Adrenal gland (tissue), 5 donors: ENCODE results near the gene MOB2.

ENCODE experiments used
- CTCF ChIP-seq, 6 experiments: fragments of 450-650 bp in 4 of 6; fragments of 200-600 bp in 2 of 6; sonication (generic) in 1 of 6; IDR thresholded peaks; 1 replicate in 5 of 6; 2 replicates in 1 of 6; pipeline versions ENCODE4 v1.5.1 to v1.8.0; 2016 to 2021; ENCODE audit warnings: antibody characterized with exemption in 6 of 6, mild to moderate bottlenecking in 2 of 6, moderate library complexity in 1 of 6
- POLR2A ChIP-seq, 2 donors: fragments of 450-650 bp; IDR thresholded peaks; one replicate each; pipeline ENCODE4 v1.6.1; 2017; ENCODE audit warnings: antibody characterized with exemption in 2 of 2, mild to moderate bottlenecking in 2 of 2, moderate library complexity in 1 of 2
- donor health status: DM: no; HTN: no; CAD: no.

GRCh38 chr11:1446623-1447022 lies 40.0 kb downstream of the MOB2 start:
- no peak for TF ChIP-seq CTCF (IDR thresholded peaks at IDR 0.05)
- TF ChIP-seq POLR2A (IDR thresholded peaks at IDR 0.05), result no peak
